Measurements from ENCODE around the gene GUCY1A1.

The GUCY1A1 gene

DNA sequence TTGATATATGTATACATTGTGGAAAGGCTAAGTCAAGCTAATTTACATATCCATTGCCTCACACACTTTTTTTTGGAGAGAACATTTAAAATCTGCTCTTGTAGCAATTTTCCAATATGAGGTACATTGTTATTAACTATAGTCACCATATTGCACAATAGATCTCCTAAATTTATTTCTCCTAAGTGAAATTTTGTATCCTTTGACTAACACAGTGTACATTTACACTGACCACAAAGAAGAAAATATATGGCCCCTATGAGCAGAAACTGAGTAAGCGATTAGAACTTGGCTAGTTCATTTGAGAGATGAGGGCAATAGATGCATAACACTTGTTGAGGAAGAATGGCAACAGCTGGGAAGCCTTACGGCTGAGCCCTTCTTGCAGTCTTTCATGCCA lies 71.9 kb downstream of the GUCY1A1 start:
- no peak for DNase-seq (ENCODE audit: low read depth in 3 of 3)

DNA sequence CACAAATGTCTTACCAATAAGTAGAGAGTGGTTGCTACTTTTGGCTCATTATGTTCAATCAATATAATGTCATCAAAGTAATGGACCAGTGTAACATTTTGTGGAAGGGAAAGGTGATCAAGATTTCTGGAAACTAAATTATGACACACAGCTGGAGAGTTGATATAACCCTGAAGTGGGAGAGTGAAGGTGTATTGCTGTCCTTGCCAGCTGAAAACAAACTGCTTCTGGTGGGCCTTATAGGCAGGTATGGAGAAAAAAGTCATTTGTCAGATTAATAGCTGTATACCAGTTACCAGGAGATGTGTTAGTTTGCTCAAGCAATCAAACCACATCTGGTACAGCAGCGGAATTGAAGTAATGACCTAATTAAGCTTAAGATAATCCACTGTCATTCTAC lies 74.9 kb downstream of the GUCY1A1 start:
- DNase-seq (ENCODE audit: low read depth in 3 of 3) = no peak

DNA sequence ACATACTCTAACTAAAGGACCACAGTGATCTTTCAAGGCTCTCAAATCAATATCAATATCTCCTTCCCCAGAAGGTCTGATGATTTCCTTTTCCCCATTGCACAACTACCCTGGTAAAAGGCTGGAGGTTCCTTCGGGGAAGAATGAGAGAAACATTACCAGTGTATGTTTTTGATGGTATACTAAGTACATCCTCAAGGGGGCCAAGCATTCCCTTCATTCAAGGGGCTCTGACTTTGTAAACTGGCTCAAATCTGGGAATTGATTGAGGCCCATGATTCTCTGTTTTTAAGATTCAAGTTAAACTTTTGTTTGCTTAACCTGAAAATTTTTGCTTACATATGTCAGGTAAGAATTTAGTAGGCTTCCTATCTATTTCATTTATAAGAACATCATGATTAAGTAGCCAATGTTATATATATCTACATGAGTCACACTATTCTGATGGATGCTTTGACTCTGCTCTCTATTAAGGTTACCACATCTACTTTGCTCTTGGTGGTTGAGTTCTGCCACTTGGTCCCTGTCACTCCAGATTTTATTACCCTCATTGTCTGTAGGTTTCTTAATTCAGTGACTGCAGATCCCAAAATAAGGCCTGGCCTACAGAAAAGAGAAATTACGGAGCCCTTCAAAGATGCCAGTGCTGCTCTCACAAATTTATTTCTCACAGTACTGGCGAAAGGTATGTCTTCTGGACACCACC lies 75.8 kb downstream of the GUCY1A1 start:
- no peak for DNase-seq (ENCODE audit: low read depth in 3 of 3)

DNA sequence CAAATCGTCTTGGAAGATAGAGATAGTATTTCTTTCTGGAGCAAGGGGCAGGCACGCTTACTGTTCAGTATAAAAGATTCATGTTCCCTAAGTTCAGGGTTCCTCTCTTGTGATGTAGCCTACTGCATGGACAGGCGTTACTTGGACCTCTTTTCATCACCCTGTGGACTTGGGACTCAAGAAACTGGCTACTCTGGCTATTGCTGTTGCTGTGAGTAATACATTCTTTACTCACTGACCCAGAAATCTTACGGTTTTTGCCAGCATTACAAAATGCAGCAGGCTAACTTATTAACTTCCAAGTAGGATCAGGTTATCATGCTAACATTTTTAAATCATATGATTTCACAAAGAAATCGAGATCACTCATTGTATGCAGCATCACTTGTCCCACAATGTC lies 79.3 kb downstream of the GUCY1A1 start:
- no peak for DNase-seq (ENCODE audit: low read depth in 3 of 3)

DNA sequence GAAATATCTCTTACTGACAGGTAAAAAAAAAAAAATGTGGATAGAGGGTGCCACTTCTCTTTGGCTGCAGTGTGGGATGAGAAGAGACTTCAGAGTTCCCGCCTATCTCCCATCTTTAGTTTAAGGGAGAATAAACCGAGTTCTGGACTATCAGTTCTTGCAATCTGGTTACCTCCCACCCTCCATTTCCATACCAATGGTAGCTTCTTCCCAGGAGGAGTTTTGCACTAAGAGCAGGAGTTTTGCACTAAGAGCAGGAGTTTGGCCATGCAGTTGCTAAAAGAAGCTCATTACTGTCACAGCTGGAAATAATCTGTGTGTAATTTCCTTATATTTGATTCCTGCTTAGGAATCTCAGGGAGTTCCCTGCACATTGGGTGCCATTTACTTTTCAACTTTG lies 81.4 kb downstream of the GUCY1A1 start:
- DNase-seq (ENCODE audit: low read depth in 3 of 3) = no peak

DNA sequence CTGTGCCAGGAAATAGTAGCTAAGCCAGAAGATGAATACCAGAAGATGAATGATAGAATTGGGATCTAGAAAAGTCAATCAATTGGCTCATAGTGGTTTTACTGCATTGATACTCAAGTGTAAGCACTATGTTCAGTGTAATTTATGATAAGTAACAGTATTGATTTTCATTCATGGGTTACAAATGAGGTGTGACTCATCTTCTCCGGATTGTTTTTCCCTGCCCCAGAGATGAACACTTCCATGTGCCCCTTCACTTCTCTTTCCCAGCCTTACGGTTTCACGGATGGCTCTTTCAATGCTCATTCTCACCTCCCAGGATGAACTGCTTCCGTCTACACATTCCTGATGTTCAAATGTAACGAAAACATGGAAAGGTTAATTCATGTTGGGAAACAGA lies 82.4 kb downstream of the GUCY1A1 start:
- no peak for DNase-seq (ENCODE audit: low read depth in 3 of 3)

DNA sequence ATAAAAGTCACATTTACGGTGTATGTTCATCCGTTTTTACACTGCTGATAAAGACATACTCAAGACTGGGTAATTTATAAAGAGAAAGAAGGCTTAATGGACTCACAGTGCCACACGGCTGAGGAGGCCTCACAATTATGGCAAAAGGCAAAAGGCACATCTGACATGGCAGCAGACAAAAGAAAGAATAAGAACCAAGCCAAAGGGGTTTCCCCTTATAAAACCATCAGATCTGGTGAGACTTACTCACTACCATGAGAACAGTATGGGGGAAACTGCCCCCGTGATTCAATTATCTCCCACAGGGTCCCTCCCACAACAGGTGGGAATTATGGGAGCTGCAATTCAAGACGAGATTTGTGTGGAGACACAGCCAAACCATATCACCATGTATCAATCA lies 84.9 kb downstream of the GUCY1A1 start:
- DNase-seq (ENCODE audit: low read depth in 3 of 3) = no peak

DNA sequence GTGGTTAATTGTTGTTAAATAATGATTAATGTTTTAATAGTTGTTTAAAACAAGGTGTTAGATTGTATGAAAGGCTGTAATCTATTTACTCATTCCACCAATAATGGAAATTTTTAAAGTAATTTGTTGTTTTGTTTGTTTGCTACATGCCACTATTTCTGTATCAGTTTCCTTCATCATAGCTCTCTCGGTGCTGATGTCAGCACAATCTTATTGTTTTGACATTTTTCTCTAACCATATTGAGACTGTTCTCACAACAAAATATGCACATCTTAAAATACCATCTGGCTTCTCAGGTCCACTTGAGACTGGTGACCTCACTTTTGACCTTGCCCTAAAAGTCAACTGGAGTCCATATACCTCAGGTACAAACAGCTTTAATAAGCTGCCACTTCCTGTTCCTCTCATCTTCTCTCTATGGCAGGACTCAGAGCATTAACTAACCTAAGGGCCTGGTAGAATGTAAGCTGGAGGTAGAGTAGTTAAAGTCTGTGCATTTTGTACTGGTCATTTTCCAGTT lies 91.2 kb downstream of the GUCY1A1 start:
- no peak for DNase-seq (ENCODE audit: low read depth in 3 of 3)

DNA sequence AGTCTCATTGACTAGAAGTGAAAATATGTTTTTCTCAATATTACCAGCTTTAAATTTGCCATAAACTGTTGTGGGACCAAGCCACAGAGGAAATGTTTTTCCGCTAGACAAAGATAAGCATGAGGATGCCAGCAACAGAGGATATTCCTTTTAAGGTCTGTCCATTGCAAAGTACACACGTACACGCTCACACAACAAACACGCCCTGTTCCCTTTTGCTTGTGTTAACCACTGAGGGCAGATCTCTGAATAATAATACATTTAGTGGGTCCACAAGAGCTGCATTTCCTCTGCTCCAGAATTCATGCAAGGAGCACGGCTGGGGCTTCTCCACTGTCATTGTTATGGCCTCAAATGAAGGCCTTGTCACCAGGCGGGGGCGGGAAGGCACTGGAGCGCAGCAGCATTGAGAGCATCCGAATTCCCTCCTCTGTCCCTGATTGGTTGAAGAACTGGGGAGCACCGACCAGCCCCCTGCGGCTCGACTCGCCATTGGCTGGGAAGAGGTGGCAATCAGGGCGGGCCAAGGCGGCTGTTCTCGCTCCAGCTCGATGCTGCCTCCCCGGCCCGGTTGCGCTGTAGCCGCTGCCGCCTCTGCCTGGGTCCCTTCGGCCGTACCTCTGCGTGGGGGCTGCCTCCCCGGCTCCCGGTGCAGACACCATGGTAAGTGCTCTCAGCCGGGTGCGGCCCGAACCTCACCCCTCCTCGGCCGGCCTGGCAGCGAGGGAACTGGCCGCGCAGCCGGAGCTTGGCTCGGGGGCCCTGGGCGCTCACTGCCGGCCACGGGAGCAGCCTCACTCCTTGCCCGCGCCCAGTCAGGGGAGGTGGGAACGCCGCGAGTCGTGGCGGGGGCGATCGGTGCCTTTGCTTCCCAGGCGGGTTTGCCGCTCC lies 92.1 kb downstream of the GUCY1A1 start, which contains the start of gene GUCY1B1:
Gene GUCY1B1, plus strand, starts transcription at position 541 of the 891 bp plus-strand sequence. Its CDS starts 120 bp downstream, at position 661.
- DNase-seq (ENCODE audit: low read depth in 3 of 3) = peak; percentile 1 to 40 (median 23)

DNA sequence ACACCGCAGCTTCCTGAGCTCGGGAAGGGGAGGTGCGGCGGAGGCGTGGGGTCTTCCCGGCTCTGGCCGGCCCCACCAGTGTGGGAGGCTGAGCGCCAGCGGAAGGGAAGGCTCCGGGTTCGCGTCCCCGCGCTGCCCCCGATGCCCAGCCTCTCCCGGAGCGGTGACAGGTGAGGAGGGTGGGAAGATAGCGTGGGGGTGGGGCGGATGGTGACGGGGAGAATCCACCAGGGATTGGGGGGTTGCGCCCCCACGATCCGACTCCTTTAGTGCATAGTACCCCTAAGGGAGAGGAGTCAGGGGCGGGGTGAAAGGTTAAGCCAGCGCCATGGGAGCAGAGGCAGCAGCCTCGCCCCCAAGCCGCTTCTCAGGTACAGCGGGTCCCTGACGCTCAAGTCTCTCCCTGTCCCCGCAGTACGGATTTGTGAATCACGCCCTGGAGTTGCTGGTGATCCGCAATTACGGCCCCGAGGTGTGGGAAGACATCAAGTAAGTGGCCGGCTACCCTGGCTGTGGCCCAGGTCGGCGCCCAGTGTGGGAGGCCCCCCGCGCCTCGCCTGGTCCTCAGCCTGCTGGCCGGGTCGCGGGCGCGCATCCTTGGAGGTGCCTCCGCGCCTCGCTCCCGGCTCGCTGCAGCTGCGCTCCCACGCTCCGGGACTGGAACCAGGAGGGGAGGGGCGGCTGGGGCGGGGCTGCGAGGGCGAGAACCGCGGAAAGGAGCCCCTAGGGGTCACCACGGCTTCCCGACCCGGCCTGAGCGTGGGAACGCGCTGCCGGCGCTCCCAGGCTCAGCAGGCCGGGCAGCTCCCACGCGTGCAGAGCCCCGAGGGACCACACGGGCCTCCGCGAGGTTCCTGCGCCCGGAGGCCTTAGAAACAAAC lies 93.0 kb downstream of the GUCY1A1 start:
- DNase-seq (ENCODE audit: low read depth in 3 of 3) = no peak

DNA sequence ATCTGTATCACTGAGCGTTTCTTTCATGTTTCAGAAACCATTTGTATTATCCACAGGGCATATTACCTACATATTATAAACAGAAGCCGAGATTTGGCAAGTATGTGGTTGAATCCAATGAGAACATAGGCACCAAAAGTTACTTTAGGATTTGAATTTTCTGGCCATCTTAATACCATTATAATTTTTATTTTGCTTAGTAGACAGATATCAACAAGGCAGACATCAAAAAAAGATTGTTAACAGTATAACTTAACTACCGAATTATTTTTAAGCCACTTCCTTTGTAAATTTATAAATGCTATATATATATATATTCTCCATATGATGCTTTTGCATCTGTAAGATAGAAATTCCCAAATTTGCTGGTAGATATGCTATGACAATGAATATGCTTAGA lies 94.4 kb downstream of the GUCY1A1 start:
- DNase-seq (ENCODE audit: low read depth in 3 of 3) = no peak

DNA sequence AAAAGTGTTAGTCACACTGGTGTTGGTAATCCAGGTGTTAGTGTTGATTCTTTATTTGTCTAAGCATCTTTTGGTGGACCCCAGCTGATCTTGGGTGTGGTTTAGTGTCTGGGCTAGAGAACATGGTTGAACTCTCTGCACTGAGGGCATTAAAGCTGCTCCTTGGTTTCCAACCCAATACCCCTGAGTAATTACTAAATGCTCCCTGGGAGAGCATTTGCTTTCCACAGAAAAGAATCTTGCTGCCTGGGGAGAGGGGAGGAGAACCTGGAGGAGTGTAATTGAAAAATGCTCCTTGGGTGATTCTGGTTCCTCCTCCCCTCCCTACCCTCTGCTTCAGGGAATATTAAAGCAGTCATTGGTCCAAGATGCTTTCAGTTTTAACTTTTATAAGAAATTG lies 95.3 kb downstream of the GUCY1A1 start:
- no peak for DNase-seq (ENCODE audit: low read depth in 3 of 3)

DNA sequence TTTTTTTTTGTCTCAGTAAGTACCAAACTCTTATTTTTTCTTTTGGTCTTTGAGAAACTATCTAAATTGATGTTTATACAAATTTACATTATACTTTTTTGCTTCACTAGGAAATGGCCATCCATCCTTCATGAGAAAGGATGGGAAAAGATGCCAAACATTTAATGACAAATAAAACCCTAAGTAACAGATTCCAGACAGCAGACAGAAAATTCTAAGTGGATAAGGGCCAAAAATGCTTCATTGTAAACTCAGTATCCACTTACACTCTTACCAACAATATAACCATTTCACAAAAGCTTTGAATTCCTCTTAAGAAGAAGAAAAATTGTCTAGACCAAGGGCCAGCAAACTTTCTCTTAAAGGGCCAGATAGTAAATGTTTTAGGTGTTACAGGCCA lies 95.7 kb downstream of the GUCY1A1 start:
- no peak for DNase-seq (ENCODE audit: low read depth in 3 of 3)

DNA sequence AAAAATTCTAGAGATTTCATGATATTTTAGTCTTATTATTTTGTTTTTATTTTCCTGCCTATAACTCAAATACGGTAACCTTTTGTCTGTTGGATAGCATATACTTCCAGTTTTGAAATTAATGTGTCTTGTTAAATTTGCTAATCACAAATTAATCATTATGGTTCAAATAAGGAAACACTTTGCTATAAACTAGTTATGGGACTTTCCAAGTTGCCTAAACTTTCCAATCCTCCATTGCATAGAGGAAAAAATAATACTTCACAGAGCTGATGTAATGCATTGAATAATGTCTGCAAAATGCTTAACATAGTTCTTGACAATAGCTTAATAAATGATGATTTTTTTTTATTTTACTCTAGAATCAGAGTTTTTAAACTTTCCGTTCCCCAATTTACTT lies 96.9 kb downstream of the GUCY1A1 start:
- DNase-seq (ENCODE audit: low read depth in 3 of 3) = no peak

DNA sequence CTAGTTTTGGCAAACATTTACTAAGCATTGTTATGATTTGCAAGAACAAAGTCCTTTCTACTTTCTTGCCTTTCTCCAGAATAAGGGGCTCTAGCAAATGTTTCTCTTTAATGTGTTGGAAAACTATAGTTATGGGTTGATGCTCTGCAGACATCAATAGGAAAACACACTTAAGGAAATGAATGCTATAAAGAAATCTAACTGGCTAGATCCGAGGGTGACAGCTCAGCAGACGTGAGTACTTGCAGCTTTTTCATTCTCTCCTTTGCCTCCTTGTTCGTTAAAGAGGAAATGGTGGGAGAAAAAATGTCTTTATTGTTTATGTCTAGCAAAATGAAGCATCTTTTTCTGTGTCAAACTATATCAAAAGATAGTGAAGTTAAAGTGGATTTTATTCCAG lies 98.5 kb downstream of the GUCY1A1 start:
- DNase-seq (ENCODE audit: low read depth in 3 of 3) = no peak

DNA sequence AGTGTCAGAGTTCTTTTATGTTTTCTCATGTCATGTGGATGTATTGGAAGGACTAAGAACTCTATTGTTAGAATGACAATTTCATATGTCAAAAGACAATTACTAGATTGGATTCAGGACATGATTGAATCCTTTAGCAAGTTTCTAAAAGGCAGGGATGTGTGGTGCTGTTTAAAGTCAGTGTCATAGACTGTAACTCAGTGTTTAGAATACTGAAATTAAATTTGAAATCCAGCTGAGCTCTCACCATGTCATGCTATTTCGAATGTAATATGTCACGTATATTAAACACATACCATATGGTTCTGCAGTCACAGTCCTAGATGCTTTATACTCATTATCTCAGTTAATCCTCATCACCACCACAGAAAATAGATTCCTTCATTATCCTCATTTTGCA lies 100.0 kb downstream of the GUCY1A1 start:
- no peak for DNase-seq (ENCODE audit: low read depth in 3 of 3)

DNA sequence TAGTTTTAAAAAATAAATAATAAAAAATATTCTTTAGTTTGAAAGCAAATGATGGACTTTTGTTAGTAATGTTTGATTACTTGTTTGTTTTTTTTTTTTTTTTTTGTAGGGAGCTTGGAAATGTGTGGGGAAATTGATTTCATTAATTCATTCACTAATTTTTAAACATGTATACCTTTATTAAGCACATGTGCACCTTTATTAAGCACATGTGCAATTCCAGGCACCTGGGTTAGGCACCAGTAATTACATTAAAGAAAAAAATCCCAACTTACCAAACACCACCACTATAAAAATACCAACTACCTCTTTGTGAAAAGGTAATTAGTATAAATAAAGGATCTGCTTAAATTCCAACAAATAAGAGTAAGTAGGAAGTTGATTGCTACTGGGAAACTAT lies 101.7 kb downstream of the GUCY1A1 start:
- no peak for DNase-seq (ENCODE audit: low read depth in 3 of 3)

DNA sequence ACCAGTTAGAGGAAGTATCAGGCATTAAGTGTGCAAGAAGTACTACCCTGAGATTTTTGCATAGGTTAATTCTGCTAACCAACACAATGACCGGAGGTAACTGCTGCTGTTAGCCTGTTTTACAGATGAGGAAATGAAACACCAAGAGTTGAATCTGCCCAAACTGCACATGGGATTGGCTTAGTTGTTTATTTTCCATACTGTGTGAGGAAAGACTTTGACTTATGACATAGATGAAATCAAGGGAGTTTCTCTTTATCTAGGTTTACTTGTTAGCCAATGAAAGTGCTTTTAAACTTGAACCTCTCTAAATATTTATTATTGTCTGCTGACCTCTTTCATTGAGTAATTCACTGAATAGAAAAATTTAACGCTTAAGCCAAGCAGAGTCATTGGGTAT lies 102.4 kb downstream of the GUCY1A1 start:
- no peak for DNase-seq (ENCODE audit: low read depth in 3 of 3)

DNA sequence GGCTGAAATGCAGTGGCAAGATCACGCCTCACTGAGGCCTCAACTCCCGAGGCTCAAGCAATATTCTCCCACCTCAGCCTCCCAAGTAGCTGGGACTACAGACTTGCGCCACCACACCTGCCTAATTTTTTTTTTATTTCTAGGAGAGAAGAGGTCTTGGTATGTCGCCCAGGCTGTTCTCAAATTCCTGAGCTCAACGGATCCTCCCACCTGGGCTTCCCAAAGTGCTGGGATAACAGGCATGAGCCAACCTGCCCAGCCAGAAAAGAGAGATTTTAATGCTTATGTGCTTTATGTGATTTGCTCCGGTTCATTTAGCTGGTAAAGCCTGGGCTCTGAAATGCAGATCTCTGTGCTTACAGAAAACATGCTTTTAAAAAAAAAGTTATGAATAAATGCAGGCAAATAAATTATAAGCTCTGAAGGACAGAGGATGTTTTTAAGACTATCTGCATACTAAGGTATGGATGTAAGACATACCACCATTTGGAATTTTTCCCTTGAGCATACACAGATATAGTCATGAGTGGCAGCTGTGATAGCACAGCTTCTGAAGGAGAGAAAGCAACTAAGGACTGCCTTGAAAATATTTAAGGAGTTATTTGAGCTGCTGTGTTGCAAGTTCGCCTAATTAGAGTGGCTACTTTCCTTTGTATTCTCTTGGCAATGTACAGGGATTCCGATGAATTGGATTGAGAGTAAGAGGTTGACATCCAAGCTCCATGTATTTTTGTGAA lies 106.0 kb downstream of the GUCY1A1 start:
- DNase-seq (ENCODE audit: low read depth in 3 of 3) = no peak

DNA sequence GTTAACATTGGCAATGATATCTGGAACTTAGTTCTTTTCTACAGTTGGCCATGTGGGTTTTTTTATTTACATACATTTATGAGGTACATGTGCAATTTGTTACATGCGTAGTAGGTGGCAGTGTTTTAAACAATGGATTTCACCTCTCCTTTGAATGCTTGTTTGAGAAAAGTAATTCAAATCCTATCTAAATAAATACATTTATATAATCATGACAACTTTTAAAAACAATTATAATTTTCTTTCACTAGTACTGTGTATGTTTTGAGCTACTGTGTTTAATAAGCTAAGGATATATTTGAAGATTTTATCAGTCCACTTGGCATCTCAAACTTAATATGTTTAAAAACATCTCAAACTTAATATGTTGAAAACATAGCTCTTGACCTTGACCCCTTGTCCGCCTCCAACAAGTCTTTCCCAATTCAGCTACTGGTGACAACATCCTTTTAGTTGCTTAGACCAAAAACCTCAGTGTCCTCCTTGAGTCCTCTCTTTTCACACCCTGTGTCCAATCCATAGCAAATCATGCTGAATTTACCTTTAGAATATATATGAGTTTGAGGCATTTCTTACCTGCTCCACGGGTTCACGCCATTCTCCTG lies 106.7 kb downstream of the GUCY1A1 start:
- DNase-seq (ENCODE audit: low read depth in 3 of 3) = no peak

DNA sequence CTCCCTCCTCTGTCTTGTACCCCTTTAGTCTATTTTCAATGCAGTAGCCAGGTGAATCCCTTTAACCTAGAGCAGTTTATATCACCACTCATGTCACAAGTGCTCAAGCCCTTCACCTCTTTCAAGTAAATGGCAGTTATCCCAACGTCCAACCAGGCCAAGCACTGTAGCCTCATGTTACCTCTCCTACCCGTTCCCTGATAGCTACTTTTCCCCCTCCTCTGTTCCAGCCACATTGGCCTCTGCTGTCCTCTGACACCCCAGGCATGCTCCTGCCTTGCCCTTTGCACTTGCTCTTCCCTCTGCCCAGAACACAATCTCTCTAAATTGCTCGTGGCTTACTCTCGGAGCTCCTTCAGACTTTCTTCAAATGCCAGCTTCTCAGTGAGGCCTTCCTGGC lies 107.4 kb downstream of the GUCY1A1 start:
- no peak for DNase-seq (ENCODE audit: low read depth in 3 of 3)
